ENCODE results near the gene CSNK2A1. TPM values are rescaled to one million over a fixed set of nuclear protein-coding genes. Genes with fewer than 3 reads are reported as not detected.

The CSNK2A1 gene
- total RNA-seq, 1 experiment from 2014 or later = 229 TPM

- Histone ChIP-seq H2BK12ac (ENCODE audit: insufficient read length, low read depth, low read length) (no peak overlapping the region), H3K27me3 (ENCODE audit: insufficient read depth, low read length) (no peaks in the 10 kb centered on the region), H3K18ac (ENCODE audit: insufficient read length, low read depth, low read length) (no peak overlapping the region), H4K5ac (ENCODE audit: insufficient read length, low read depth, low read length) (no peak overlapping the region), H3T11ph (ENCODE audit: low read length) (no peak overlapping the region), H2BK120ac (ENCODE audit: low read depth, low read length, poor library complexity, severe bottlenecking) (no peak overlapping the region), H4K91ac (ENCODE audit: insufficient read length, low read depth, low read length) (no peak overlapping the region), H3K79me2 (ENCODE audit: insufficient read depth, low read length) (no peaks in the 10 kb centered on the region), H2BK5ac (ENCODE audit: insufficient read length, low read length) (no peak overlapping the region), H3K4me2 (ENCODE audit: insufficient read depth, insufficient read length, low read length) (no peak overlapping the region), H3K4me1 (ENCODE audit: insufficient read depth, low read length) (no peaks in the 10 kb centered on the region), H3K56ac (ENCODE audit: insufficient read length, low read depth, low read length) (no peak overlapping the region), H3K23me2 (ENCODE audit: insufficient read length, low read depth, low read length, poor library complexity, severe bottlenecking) (no peaks in the 10 kb centered on the region), H3K4ac (ENCODE audit: low read depth, low read length) (no peak overlapping the region), H3K9me3 (ENCODE audit: control insufficient read depth, low read depth, low read length) (no peaks in the 10 kb centered on the region), H4K20me1 (ENCODE audit: control insufficient read depth, insufficient read depth, insufficient read length) (no peaks in the 10 kb centered on the region), H2AK5ac (ENCODE audit: insufficient read length, low read length) (no peak overlapping the region), H2BK20ac (ENCODE audit: low read depth, low read length, poor library complexity, severe bottlenecking) (no peak overlapping the region), H3K23ac (ENCODE audit: insufficient read length, low read depth, low read length) (no peak overlapping the region), H3K14ac (ENCODE audit: insufficient read depth, low read length) (no peak overlapping the region), H2AFZ (ENCODE audit: low read length) (no peak overlapping the region), H2BK15ac (ENCODE audit: low read depth, low read length) (no peak overlapping the region), H3K79me1 (ENCODE audit: insufficient read depth, low read depth, low read length, poor library complexity, severe bottlenecking) (no peaks in the 10 kb centered on the region), H3K9ac (ENCODE audit: extremely low read depth, insufficient read length, low read length) (no peak overlapping the region), H4K8ac (replicated peaks; ENCODE audit: insufficient read length, low read depth, low read length) (no peak overlapping the region), H3K27ac (ENCODE audit: insufficient read length, low read depth, low read length) (no peak overlapping the region)
- Mint-ChIP-seq H3K36me3 (ENCODE audit: insufficient read depth in 1 of 3, low read depth in 3 of 3) (no peaks in the 10 kb centered on the region), H3K9me3 (no peaks in the 10 kb centered on the region), H3K27me3 (ENCODE audit: low read depth) (peaks cover 2% of the 10 kb centered on the region), H3K4me3 (no peak overlapping the region), H3K4me1 (peaks cover 5 to 7% of the 10 kb centered on the region in 2 experiments), H3K27ac (no peak overlapping the region)
- no peak for DNase-seq
- no CpG with 5 or more reads among the region's 8 CpGs for WGBS (ENCODE audit: extremely low coverage, insufficient read length, low lambda C conversion rate)
- no peak for TF ChIP-seq CTCF (conservative IDR thresholded peaks at IDR 0.05)
These were observed 40.8 kb upstream of the CSNK2A1 start for GRCh38 chr20:584161-584970.
